ENCODE measurements around the gene TAS1R2.

DNA sequence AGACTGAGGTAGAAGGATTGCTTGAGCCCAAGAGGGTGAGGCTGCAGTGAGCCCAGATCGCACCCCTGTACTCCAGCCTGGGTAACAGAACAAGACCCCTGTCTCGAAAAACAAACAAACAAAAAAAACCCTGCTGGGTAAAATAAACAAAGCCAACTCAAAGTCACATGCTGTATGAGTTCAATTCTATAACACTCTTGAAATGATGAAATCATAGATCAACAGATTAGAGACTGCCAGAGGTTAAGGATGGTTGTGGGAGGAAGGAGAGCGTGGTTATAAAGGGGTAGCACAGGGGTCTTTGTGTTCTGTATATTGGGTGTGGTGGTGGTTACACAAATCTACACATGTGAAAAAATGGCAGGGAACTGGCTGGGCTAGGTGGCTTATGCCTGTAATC, 62.5 kb downstream of the TAS1R2 start:
- TF ChIP-seq, protein P1, sequence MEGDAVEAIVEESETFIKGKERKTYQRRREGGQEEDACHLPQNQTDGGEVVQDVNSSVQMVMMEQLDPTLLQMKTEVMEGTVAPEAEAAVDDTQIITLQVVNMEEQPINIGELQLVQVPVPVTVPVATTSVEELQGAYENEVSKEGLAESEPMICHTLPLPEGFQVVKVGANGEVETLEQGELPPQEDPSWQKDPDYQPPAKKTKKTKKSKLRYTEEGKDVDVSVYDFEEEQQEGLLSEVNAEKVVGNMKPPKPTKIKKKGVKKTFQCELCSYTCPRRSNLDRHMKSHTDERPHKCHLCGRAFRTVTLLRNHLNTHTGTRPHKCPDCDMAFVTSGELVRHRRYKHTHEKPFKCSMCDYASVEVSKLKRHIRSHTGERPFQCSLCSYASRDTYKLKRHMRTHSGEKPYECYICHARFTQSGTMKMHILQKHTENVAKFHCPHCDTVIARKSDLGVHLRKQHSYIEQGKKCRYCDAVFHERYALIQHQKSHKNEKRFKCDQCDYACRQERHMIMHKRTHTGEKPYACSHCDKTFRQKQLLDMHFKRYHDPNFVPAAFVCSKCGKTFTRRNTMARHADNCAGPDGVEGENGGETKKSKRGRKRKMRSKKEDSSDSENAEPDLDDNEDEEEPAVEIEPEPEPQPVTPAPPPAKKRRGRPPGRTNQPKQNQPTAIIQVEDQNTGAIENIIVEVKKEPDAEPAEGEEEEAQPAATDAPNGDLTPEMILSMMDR (IDR thresholded peaks at IDR 0.05): no peak
- TF ChIP-seq POLR2A (IDR thresholded peaks at IDR 0.05): no peak
- no peak for TF ChIP-seq POLR2AphosphoS5 (IDR thresholded peaks at IDR 0.05)
